Hepatic stellate cell (primary cell): Measurements from ENCODE around the gene ITK.
"Not testable (repeated sequence)": the region's sequence is repeated elsewhere in the genome, so short reads cannot be mapped to it uniquely, and the experiment has no call there.

ENCODE experiments used
- DNase-seq: peaks from one replicate; pipeline ENCODE4 v3.0.0; 2011; ENCODE audit warnings: low spot score

The ITK gene

DNA sequence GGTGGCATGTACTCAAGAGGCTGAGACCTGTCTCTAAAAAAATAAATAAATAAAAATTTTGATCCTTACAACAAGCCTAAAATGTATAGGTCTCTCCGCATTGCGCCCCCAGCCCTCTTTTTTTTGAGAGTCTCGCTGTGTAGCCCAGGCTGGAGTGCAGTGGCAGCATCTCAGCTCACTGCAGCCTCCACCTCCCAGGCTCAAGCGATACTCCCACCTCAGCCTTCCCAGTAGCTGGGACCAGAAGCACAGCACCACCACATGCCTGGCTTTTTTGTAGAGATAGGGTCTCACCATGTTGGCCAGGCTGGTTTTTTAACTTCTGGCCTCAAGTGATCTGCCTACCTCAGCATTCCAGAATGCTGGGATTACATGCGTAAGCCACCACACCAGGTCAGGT lies 12.4 kb upstream of the ITK start:
- no peak for DNase-seq

DNA sequence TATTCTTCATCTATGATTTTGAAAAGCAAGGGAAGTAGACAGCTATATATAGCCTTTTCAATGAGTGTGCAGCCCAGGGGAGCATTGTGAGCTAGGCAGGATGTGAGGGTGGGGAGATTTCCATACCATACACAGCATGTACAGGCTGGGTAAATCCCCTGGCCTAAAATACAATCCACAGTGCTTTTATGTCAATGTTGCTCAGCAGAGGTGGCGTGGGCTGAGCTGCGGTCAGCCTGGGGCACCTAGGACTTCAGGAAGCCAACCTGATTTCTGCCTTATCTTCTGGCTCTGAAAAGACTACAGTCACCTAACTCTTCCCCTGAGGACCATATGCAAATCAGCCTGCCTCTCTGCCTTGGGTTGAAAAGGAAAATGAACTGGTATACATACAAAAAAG lies 8.2 kb upstream of the ITK start:
- DNase-seq: no peak

DNA sequence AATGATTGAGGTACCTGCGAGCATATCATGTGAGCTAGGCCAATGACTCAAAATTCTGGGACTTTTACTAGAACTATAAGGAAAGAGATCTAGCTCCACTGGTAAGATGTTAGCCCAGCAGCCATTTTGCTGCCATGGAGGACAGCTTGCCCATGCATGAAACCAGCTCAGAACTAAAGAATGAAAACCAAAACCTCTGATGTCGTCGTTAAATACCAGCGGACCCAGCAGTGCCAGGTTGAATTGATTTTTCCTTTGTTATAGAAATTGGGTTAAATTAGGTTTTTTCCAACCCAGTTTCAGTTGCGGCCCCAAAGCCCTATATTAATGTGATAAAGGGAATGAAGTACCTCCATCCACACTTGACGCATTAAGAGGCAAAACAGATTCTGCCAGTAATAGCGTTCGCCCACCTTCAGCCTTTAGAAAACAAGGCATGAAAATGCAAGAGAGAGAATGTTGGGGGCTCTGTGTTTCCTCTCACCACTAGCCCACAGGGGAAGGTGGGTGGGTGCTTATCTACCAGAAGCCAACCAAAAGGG lies 5.5 kb upstream of the ITK start:
- DNase-seq: no peak

DNA sequence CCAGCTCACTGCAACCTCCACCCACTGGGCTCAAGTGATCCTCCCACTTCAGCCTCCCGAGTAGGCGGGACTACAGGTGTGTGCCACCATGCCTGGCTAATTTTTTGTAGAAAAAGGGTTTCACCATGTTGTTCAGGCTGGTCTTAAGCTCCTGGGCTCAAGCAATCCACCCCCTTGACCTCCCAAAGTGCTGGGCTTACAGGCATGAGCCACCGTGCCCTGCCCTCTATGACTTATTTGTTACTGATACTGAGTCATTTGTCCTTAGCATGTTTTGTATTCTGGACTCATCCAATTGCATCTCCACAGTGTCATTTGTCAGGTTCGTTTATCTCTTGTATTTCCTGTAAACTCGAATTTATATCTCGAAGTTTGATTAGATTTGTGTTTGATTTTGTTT lies 2.7 kb upstream of the ITK start:
- DNase-seq: no peak

DNA sequence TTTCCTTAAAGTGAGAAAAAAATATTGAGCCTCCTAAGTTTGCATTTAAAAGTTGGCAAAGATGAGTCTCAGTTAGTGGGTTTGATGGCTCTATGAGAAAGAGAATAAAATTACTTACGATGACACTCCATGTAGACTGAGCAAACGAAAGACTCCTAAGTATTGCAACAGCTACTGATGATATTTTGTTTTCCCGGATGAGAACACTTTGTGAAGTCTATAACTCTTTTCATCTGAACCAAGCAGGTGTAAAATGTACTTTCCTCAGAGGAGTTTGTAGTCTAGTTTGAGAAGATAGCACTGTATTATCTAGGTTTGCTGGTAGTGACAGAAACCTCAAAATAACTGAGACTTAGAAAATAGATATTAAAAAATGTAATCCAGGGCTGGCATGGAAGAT lies 1.7 kb upstream of the ITK start:
- no peak for DNase-seq

DNA sequence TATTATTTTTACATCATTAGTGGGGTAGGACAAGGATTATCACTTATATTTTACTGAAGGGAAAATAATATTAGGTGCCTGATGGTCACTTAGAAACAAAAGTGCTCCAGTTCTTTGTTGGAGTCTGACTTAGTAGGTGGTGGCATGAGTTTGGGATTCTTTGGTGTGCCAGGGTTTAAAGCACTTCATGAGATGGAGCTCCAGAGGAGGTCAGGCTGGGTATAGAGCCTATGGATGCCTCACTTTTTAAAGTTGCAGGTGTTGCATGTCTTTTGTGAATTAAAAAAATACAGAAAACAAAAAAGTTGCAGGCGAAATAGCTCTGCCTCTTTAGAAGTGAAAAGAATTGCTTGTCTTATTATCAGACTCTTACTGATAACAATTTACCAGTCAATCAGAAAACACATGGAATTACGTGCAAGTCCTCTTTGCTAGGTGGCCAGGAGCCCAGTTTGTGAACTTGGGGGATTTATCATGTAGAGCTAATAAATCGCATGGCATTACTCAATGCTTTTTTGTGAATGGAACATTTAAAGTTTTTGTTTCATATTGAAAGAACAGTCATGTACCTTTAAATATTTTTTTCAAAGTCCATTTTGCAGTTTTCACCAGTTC lies 1.6 kb downstream of the ITK start:
- DNase-seq: no peak

GRCh38 chr5:157184117-157184670 lies 3.6 kb downstream of the ITK start:
- no peak for DNase-seq

DNA sequence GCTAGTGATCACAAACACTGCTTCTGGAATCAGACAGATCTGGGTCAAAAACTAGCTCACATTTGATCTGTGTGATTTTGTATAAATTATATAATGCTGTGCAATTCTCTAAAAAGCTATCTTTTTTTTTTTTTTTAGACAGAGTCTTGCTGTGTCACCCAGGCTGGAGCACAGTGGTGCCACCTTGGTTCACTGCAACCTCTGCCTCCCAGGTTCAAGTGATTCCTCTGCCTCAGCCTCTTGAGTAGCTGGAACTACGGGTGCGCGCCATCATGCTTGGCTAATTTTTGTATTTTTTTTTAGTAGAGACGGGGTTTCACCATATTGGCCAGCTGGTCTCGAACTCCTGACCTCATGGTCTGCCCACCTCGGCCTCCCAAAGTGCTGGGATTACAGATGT lies 4.5 kb downstream of the ITK start:
- DNase-seq: not testable (repeated sequence)

- no peak for DNase-seq
Measured at GRCh38 chr5:157186309-157187045, 5.8 kb downstream of the ITK start.

DNA sequence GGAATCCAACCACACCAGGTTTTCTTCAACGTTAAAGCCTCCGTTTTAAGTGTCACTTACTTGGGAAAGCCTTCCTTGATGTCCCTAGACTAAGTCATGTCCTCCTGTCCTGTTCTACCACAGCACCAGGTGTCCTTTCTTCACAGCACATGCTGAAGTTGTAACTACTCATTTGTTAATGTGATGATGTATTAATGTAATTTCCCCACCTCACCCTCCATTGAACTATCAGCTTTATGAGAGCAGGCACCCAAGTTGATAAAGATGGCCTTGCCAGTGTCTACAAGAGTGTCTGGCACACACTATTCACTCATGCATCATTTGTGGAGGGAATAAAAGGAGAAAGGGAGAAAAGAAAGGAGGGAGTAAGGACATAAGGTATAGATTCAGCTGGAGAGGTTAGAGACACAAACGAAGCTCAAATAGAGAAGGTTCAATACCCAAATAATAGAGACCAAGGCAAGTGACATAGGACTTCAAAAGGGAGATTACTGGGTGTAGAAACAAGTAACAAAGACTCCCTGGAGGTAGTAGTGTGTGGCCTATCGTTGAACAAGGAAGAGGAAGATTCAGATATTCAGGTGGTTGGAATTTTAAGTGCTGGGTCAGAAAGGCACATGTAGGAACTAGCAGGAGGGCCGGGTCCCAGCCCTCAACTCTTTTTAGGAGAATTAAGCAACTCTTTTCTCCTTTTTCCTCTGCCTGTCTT lies 6.6 kb downstream of the ITK start:
- no peak for DNase-seq

GRCh38 chr5:157188270-157188669 lies 7.6 kb downstream of the ITK start:
- no peak for DNase-seq

GRCh38 chr5:157189223-157189622 lies 8.6 kb downstream of the ITK start:
- no peak for DNase-seq

DNA sequence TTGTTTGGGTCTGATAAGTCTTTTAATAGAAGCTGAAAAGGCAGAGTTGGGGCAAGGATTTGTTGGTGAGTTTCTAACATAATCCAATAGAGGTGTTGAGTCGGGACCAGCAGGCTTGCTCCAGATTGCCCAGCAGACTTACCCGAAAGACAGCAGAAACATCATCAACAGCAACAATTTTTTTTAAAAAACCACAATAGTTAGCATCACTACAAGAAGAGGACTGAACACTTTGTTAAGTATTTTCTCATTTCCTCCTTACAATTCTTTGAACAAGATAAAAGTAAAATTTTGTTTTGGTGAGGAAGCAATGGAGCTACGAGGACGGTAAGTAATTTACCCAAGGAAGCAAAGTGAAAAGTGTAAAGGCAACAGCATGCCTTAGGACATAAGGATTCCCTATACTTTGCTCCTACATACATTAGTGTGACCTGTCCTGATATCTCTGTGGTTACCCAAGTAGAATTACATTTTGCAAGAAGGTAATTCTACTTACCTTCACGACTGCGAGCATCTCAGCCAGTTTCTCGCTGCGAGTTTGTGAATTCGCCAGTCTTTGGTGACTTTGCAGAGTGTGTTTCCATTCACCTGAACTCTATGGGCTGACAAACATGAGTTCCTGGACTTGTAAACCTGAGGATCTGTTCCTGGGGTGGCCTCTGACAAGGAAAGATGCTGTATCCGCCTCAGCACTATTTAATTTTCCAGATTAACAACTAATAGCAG lies 13.2 kb downstream of the ITK start:
- no peak for DNase-seq

GRCh38 chr5:157196045-157196444 lies 15.4 kb downstream of the ITK start:
- no peak for DNase-seq

DNA sequence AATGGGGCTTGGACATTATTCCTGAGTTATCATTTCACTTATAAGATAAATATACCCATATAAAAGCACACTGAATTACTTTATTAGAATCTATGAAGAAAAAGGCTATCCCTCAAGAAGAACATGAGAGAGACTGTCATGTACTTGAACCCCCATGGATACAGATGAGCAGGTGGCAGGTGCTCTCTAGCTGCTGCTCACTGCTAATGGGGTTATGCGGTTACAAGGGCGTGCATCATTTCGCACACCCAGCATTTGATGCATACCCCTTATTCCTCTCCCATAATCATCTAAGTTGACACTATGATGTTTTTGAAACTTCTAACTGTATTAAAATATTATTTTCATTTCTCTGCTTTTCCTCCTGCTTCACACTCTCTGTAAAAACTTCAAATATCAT lies 16.4 kb downstream of the ITK start:
- DNase-seq: no peak

DNA sequence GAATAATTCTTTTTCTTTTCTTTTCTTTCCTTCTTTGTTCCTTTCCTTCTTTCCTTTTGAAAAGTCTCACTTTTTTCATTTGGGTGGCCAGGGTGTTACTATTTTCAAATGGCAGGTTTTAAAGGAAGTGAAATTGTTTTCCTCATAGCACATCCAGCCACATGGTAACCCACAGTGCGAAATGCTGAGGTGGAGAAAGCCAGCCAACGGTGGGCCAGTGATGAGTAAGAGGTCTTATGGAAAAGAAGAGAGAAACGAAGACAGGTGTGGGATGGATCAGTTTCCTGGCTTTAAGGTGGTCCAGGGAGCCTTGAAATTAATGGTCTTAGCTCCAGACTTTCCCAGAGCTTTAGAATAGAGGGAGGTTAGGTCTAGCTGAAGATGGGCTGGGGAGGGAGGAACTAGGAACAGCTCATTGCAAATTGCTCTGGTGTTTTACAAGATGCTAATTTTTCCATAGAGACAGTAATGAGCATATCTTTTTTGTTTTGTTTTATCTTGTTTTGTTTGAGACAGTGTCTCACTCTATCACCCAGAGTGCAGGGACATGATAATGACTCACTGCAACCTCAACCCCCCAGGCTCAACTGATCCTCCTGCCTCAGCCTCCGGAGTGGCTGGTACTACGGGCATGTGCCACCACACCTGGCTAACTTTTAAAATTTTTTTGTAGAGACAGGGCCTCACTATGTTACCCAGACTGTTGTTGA lies 17.8 kb downstream of the ITK start:
- no peak for DNase-seq

DNA sequence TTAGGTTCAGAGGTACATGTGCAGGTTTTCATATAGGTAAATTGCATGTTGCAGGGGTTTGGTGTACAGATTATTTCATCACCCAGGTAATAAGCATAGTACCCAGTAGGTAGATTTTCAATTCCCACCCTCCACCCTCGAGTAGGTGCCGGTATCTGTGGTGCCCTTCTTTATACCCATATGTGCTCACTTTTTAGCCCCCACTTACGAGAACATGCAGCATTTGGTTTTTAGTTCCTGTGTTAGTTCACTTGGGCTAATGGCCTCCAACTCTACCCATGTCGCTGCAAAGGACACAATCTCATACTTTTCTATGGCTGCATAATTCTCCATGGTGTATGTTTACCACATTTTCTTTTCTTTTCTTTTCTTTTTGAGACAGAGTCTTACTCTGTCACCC lies 21.2 kb downstream of the ITK start:
- no peak for DNase-seq

DNA sequence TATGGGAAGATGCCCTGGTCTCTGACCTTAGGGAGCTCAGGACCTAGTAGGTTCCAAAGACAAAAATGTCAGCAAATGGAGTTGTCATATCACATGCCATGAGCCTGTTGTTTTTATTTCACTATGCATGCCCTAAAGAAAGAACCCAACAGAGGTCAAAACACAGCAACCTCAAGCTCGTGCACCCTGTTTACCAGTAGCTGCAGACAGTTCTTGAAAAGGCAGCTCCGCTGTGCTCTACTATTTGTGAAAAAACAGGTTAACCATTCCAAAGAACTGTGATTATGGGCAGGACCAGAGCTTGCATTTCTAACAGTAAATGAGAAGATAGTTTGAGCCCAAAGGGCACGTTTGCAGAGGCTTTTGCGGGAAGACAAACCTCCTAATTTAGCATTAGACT lies 22.8 kb downstream of the ITK start:
- no peak for DNase-seq

DNA sequence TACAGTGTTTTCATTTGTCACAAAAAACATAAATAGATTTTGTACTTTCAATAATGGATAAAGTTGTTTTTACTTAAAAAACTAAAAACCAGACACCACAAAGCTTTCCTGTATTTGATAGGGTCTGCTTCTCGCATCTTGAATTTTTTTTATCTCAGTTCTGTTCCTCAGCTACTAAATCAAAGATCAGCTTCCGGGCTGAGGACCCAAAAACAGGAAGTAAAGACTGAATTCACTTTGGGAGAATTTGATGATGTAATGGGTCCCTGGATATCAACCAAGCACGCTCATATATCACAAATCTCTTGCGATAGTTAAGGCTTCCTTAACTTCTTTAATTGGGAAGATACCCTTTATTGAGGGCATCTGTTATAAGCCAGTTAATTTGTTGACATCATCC lies 24.1 kb downstream of the ITK start:
- no peak for DNase-seq

DNA sequence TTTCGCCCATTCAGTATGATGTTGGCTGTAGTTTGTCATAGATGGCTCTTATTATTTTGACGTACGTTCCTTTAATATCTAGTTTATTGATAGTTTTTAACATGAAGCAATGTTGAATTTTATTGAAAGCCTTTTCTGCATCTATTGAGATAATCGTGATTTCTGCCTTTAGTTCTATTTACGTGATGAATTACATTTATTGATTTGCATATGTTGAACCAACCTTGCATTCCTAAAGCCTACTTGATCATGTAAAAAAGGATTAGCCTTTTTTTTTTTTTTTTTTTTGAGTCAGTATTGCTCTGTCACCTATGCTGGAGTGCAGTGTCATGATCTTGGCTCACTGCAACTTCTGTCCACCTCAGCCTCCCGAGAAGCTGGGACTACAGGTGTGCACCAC lies 25.1 kb downstream of the ITK start:
- no peak for DNase-seq

DNA sequence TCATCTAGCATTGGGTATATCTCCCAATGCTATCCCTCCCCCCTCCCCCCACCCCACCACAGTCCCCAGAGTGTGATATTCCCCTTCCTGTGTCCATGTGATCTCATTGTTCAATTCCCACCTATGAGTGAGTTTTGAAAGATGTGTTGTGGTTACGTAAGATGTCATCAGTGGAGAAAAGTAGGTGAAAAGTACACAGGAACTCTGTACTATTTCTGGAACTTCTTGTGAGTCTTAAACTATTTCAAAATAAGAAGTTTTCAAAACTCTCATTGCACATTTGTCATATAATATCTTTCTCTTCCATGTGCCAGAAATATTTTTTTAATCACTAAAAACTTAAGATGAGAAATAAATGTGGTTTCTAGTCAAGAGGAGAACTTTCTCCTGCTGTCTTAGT lies 30.0 kb downstream of the ITK start:
- DNase-seq: not testable (repeated sequence)

- DNase-seq: no peak
Measured at GRCh38 chr5:157212307-157212706, 31.7 kb downstream of the ITK start.
